Endodermal cell (in vitro differentiated cells): Measurements from ENCODE around the gene SERTAD1. TPM values are rescaled to one million over a fixed set of nuclear protein-coding genes. Genes with fewer than 3 reads are reported as not detected.

Experiments
- DNase-seq: peaks from one replicate; pipeline ENCODE4 v3.0.0-alpha.2; 2017
- H3K27ac ChIP-seq: 2 replicates; pipeline ENCODE4 v1.5.1; 2013; ENCODE audit warnings: mild to moderate bottlenecking, low read depth, low read length, moderate library complexity
- H3K27me3 ChIP-seq: 2 replicates; pipeline ENCODE4 v1.6.1; 2013; ENCODE audit warnings: mild to moderate bottlenecking, low read length, moderate library complexity; ENCODE audit not compliant: insufficient read depth, control insufficient read depth, poor library complexity, severe bottlenecking
- H3K36me3 ChIP-seq: 2 replicates; pipeline ENCODE4 v1.7.0; 2013; ENCODE audit warnings: mild to moderate bottlenecking, low read length, moderate library complexity; ENCODE audit not compliant: control insufficient read depth, insufficient read depth
- H3K4me1 ChIP-seq: one replicate; pipeline ENCODE4 v1.7.0; 2013; ENCODE audit warnings: low read length; ENCODE audit not compliant: control insufficient read depth, insufficient read depth
- H3K4me3 ChIP-seq: 2 replicates; pipeline ENCODE4 v1.5.1; 2013; ENCODE audit warnings: mild to moderate bottlenecking, low read length, moderate library complexity
- H3K9ac ChIP-seq: 2 replicates; pipeline ENCODE4 v1.6.1; 2013; ENCODE audit warnings: mild to moderate bottlenecking, low read length, moderate library complexity; ENCODE audit not compliant: poor library complexity, severe bottlenecking; ENCODE audit errors: extremely low read depth
- H3K9me3 ChIP-seq: 2 replicates; pipeline ENCODE4 v1.6.1; 2013; ENCODE audit warnings: mild to moderate bottlenecking, low read length, moderate library complexity; ENCODE audit not compliant: control insufficient read depth
- H3K27ac Mint-ChIP-seq: 2 replicates; pipeline ENCODE4 v1.8.0; 2020; ENCODE audit warnings: mixed read lengths
- H3K27me3 Mint-ChIP-seq: 2 replicates; pipeline ENCODE4 v1.8.0; 2021; ENCODE audit warnings: mild to moderate bottlenecking, mixed read lengths; ENCODE audit not compliant: insufficient read depth
- H3K36me3 Mint-ChIP-seq: 2 replicates; pipeline ENCODE4 v1.8.0; 2020; ENCODE audit warnings: low read depth, mixed read lengths
- H3K4me1 Mint-ChIP-seq: 2 replicates; pipeline ENCODE4 v1.8.0; 2020; ENCODE audit warnings: mixed read lengths
- H3K4me3 Mint-ChIP-seq: 2 replicates; pipeline ENCODE4 v1.8.0; 2020; ENCODE audit warnings: mild to moderate bottlenecking, moderate library complexity, mixed read lengths
- H3K9me3 Mint-ChIP-seq: 2 replicates; pipeline ENCODE4 v1.8.0; 2020; ENCODE audit warnings: mild to moderate bottlenecking, mixed read lengths
- WGBS, 2 experiments: methylation state at CpG; one replicate each; pipeline versions ENCODE4 v1.1.5 to v1.1.7; 2013; ENCODE audit warnings: missing lambda C conversion rate in 2 of 2, mixed read lengths in 1 of 2; ENCODE audit not compliant: insufficient coverage in 1 of 2, insufficient read length in 1 of 2; 5-methylcytosine and 5-hydroxymethylcytosine counted together
- total RNA-seq, 2 donors: library from RNA; stranded (reverse); fragmentation: NEBNext Ultra II Directional in 1 of 2; extraction: Animal tissue kit (Norgen Biotek cat#: 25700) in 1 of 2; gene quantifications; 2 replicates in 1 of 2; 3 replicates in 1 of 2; pipeline ENCODE4 v1.2.1, GENCODE V29; 2021
- TF ChIP-seq, protein P1 (sequence below): fragments of 200-600 bp; sonication (generic); conservative IDR thresholded peaks from 2 replicates; pipeline ENCODE4 v1.5.0; 2021; ENCODE audit warnings: antibody characterized with exemption, mild to moderate bottlenecking

SERTAD1 gene
- total RNA-seq, 2 donors from 2014 or later: 4.0 to 4.5 TPM

DNA sequence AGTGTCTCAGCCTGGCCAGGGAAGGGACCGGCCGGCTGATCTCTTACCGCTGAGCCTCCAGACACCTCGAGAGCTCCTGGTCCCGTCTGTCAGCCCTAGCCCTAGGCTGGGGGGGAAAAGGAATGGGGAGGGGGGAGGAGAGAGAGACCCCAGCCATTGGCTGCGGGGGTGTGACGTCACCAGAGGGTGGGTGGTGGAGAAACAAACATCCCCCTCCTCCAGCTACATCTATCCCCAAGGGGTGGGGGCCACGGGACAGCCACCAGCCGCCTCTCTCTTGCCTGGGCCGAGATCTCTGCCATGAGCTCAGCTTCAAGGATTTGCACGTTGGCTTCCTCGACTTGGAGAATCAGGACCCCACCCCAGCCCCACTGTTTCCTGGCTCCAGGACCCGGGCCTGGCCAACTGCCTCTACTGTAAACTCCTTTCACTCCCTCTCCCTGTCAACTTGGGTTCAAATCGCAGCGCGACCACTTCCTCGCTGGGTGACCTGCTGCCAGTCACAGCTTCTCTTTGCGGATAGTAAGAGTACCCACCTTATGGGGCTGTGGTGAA lies 12.4 kb downstream of the SERTAD1 start, which contains the start of gene PRX:
TSS of gene PRX (minus strand) at position 88 of the 555 bp plus-strand sequence. CDS start 5,446 bp downstream, outside the sequence.
- H3K4me1 ChIP-seq: no peaks in the 10 kb centered on the region
- no peaks in the 10 kb centered on the region for H3K27me3 ChIP-seq
- TF ChIP-seq, protein P1, sequence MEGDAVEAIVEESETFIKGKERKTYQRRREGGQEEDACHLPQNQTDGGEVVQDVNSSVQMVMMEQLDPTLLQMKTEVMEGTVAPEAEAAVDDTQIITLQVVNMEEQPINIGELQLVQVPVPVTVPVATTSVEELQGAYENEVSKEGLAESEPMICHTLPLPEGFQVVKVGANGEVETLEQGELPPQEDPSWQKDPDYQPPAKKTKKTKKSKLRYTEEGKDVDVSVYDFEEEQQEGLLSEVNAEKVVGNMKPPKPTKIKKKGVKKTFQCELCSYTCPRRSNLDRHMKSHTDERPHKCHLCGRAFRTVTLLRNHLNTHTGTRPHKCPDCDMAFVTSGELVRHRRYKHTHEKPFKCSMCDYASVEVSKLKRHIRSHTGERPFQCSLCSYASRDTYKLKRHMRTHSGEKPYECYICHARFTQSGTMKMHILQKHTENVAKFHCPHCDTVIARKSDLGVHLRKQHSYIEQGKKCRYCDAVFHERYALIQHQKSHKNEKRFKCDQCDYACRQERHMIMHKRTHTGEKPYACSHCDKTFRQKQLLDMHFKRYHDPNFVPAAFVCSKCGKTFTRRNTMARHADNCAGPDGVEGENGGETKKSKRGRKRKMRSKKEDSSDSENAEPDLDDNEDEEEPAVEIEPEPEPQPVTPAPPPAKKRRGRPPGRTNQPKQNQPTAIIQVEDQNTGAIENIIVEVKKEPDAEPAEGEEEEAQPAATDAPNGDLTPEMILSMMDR: no peak
- H3K4me3 ChIP-seq: no peak within 1 kb of the TSS
- peak; percentile 89 for DNase-seq
- no peaks in the 10 kb centered on the region for H3K9me3 ChIP-seq
- H3K9ac ChIP-seq: no peak within 1 kb of the TSS
- 50 to 56% methylated on average over 11 to 16 of the region's 18 CpGs for WGBS, 2 experiments
- no peak within 1 kb of the TSS for H3K4me3 Mint-ChIP-seq
- no peaks in the 10 kb centered on the region for H3K36me3 Mint-ChIP-seq
- H3K27me3 Mint-ChIP-seq: no peaks in the 10 kb centered on the region
- peaks cover 5% of the 10 kb centered on the region for H3K4me1 Mint-ChIP-seq
- H3K9me3 Mint-ChIP-seq: no peaks in the 10 kb centered on the region
- H3K36me3 ChIP-seq: no peaks in the 10 kb centered on the region
- peak within 1 kb of the TSS; percentile 46 for H3K27ac Mint-ChIP-seq
- H3K27ac ChIP-seq: no peak within 1 kb of the TSS

DNA sequence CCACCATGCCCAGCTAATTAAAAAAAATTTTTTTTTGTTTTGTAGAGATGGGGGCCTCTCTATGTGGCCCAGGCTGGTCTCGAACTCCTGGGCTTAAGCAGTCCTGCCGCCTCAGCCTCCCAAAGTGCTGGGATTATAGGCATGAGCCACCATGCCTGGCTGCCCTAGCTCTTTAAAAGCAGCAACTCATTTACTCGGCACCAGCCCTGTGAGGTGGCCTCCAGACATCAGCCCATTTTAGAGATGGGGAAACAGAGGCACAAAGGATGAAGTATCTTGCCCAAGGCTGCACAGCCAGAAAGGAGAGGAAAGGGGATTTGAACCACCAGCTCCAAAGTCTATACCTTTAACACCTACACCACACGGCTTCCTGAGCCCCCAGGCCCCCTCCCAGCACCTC lies 12.9 kb downstream of the SERTAD1 start:
- no peak overlapping the region for H3K4me3 Mint-ChIP-seq
- H3K4me3 ChIP-seq: no peak overlapping the region
- 81 to 100% methylated on average over 3 to 4 of the region's 4 CpGs for WGBS, 2 experiments

DNA sequence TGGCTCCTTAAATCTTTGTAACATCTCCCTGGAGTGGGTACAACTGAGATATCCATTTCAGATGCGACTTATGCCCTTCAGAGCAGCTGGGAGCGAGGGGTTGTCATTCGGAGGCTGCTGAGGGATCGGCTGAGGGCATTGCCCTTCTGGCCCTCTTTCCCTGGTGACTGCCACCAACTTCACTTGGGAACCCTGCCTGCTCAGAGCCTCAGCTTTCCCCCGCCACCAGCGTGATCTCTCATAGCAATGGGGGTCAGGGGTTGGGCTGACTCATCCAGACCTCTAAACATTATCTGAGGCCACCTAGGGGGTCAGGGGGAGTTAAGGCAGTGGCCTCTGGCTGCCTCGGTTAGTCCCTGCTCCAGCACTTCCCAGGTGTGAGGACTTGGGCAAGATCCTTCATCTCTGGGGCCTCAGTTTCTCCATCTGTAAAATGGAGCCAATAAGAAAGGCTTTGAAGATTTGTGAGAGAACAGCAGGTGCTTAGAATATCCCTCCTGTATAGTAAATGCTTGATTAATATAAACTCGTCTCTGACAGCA lies 13.8 kb downstream of the SERTAD1 start:
- Histone ChIP-seq H3K27ac (no peak overlapping the region), H3K36me3 (no peaks in the 10 kb centered on the region), H3K4me3 (no peak overlapping the region), H3K27me3 (no peaks in the 10 kb centered on the region), H3K9me3 (no peaks in the 10 kb centered on the region), H3K4me1 (no peaks in the 10 kb centered on the region), H3K9ac (no peak overlapping the region)
- peak; percentile 55 for DNase-seq
- no peak overlapping the region for H3K27ac Mint-ChIP-seq
- H3K4me1 Mint-ChIP-seq: peaks cover 5% of the 10 kb centered on the region
- H3K4me3 Mint-ChIP-seq: no peak overlapping the region
- H3K27me3 Mint-ChIP-seq: no peaks in the 10 kb centered on the region
- no peaks in the 10 kb centered on the region for H3K9me3 Mint-ChIP-seq
- TF ChIP-seq, protein P1: no peak
- H3K36me3 Mint-ChIP-seq: no peaks in the 10 kb centered on the region
- WGBS, 2 experiments: 77 to 87% methylated on average over 4 to 8 of the region's 8 CpGs

More for the DNA sequence above, 12.9 kb downstream of the SERTAD1 start:
- DNase-seq: no peak
- Mint-ChIP-seq H3K27ac (no peak overlapping the region), H3K36me3 (no peaks in the 10 kb centered on the region), H3K27me3 (no peaks in the 10 kb centered on the region), H3K4me1 (peaks cover 5% of the 10 kb centered on the region), H3K9me3 (no peaks in the 10 kb centered on the region)
- Histone ChIP-seq H3K9ac (no peak overlapping the region), H3K9me3 (no peaks in the 10 kb centered on the region), H3K27me3 (no peaks in the 10 kb centered on the region), H3K27ac (no peak overlapping the region), H3K4me1 (no peaks in the 10 kb centered on the region), H3K36me3 (no peaks in the 10 kb centered on the region)
- TF ChIP-seq, protein P1: no peak
